ENCODE results near the gene ANKRD65.
"Not testable (repeated sequence)": the region's sequence is repeated elsewhere in the genome, so short reads cannot be mapped to it uniquely, and the experiment has no call there.

ANKRD65 gene

DNA sequence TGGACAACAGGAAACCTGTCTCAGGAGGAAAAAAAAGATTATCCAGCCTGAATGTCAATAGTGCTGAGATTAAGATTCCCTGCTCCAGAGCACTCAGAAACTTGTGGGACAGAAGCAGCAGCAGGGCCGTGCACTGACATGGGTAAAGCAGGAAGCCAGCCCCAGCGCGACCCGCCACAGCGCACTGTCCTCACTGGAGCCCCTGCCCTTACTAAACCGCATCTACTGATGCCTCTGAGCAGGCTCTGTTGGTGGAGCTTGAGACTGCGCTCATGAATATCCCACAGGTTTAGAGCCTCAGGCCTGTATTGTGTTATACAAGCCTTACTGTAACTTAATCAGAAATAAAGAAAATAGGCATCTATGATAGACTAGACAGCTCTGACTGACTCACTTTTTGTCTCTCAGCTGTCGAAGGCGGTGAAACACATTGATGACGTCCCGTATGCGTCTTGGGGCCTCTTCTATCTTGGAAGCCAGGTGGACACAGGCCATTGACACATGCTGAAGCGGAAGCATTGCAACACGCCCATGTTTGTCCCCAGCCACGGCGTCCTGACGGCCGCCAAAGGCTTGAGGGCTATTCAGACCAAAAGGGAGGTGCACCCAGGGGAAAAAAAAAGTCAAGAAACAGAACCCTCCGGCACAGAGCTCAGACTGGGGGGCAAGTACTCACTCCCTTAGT is 23.1 kb downstream of the ANKRD65 start:
- no peak for DNase-seq (ENCODE audit: low read depth in 2 of 2)

DNA sequence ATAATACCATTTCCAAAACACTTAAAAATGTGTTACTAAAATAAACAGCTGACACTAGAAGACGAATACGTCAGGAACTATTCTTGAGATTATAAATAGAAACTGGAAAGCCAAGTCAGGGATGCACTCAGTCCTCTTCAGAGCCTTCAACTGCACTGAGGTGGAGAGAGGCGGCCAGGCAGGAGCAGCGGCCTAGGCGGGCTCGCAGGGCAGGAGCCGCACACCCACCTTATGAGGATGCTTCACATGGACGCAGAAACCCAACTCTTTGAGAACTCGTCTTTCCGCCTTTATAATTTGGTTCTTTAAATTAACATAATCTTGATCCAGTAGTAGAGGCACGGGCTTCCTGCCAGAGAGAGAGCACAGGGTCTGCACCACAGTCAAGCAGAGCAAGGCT is 25.9 kb downstream of the ANKRD65 start:
- DNase-seq (ENCODE audit: low read depth in 2 of 2) = no peak

DNA sequence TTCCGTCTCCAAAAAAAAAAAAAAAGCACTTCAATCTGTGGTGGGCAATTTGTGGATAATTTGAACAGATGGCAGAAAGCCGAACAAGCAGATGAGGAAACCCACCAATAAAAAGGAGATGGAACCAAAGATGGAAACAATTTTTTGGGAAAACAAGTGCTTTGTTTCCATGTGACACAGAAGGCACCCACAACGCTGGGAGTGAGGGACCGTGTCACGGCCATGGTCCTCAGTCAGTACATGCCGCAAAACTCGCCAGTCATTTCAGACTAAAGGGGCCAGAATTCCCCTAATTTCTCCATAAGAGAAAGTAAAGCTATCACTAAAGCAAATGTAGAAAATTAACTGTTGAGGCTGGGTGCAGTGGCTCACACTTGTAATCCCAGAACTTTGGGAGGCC is 27.0 kb downstream of the ANKRD65 start:
- no peak for DNase-seq (ENCODE audit: low read depth in 2 of 2)

DNA sequence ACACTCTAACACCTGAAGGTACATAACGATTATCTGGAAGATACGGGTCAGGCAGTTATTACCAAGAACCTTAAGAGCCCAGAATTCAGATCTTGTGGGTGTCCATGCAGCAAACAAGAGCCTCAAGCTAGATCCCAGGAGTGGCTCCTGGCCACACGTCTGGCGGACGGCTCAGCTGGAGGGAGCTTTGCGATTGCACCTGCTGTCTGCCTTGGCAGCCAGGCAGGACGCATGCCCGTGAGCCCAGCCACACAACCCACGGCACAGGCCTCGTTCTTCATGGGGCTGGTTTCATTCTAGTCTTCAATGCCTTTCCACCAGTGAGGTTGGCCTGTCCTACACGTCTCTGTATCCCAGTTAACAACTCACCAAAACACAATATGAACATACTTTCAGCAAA is 27.6 kb downstream of the ANKRD65 start:
- DNase-seq (ENCODE audit: low read depth in 2 of 2) = no peak

DNA sequence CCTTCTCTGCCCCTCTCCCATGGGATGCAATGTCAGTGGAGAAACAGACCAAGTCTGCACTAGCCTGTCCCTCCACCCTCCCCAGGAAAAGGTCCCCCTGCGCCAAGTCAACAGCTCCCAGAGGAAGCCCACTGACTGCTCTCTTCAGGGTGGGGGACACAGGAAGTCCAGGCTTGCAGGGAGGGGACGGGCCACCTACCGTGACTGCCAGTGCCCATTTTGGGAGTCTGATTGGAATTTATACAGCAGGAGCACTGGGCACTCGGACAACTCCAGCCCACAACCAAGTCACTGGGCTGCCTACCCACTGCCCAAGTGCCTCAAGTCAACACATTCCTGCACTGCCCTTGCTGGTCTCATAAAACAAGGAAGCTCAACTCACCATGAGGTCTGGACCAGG is 28.1 kb downstream of the ANKRD65 start:
- DNase-seq (ENCODE audit: low read depth in 2 of 2) = no peak

DNA sequence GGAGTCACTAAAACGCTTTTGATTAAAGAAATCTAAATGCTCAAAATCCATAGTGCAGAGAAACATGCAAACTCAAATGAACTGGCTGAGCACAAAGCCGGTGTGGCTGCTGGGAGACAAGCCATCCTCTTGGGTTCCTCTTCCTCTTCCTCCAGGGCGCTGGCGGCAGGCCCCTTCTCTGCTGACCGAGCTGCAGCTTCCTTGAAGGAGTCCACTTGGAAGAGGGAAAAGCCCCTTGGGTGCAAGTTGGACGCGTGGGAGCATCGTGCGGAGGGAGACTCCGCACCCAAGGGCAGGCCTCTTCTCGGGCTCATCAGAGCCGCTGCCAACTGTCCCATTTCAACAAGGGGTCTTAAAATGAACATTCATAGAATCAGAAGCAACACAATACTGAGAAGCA is 29.9 kb downstream of the ANKRD65 start:
- no peak for DNase-seq (ENCODE audit: low read depth in 2 of 2)

- no peak for DNase-seq (ENCODE audit: low read depth in 2 of 2)
These were observed 30.4 kb downstream of the ANKRD65 start for GRCh38 chr1:1390675-1391074.

DNA sequence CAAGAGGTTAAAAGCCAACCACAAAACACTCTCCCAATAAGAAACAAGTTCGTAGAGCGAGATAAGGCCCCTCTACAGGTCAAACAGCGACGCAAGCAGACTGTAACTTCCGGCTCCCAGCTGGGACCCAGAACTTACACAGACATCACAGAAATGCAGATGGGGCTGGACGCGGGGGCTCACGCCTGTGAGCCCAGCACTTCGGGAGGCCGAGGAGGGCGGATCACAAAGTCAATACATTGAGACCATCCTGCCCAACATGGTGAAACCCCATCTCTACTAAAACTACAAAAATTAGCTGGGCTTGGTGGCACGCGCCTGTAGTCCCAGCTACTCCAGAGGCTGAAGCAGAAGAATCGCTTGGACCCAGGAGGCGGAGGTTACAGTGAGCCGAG is 33.0 kb downstream of the ANKRD65 start:
- no peak for DNase-seq (ENCODE audit: low read depth in 2 of 2)

- no peak for DNase-seq (ENCODE audit: low read depth in 2 of 2)
These were observed 33.7 kb downstream of the ANKRD65 start for GRCh38 chr1:1387098-1388077.

- DNase-seq (ENCODE audit: low read depth in 2 of 2) = no peak
These were observed 35.1 kb downstream of the ANKRD65 start for GRCh38 chr1:1385931-1386330.

GRCh38 chr1:1385339-1385738 is 35.7 kb downstream of the ANKRD65 start:
- not testable (repeated sequence) for DNase-seq (ENCODE audit: low read depth in 2 of 2)

DNA sequence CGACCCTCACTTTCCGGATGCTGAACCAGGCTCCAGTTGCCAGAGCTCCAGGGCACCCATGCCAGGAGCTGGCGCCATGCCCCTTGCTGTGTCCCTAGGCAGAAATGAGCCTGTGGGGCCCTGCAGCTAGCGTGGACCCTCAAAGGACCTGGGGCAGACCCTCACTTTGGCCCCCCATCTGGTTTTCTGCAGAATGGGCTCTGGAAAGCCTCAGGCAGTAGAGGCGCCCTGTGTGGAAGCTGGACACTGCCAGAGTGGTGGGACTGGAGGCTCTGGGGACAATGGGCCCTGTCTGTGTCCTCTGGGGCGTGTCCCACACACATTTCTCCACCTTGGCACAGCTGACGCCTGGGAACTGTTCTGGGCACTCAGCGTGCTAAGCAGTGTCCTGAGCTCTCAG is 39.8 kb downstream of the ANKRD65 start:
- no peak for DNase-seq (ENCODE audit: low read depth in 2 of 2)

GRCh38 chr1:1380860-1381259 is 40.2 kb downstream of the ANKRD65 start:
- DNase-seq (ENCODE audit: low read depth in 2 of 2) = no peak

- DNase-seq (ENCODE audit: low read depth in 2 of 2) = no peak
These were observed 43.4 kb downstream of the ANKRD65 start for GRCh38 chr1:1377540-1378205.

DNA sequence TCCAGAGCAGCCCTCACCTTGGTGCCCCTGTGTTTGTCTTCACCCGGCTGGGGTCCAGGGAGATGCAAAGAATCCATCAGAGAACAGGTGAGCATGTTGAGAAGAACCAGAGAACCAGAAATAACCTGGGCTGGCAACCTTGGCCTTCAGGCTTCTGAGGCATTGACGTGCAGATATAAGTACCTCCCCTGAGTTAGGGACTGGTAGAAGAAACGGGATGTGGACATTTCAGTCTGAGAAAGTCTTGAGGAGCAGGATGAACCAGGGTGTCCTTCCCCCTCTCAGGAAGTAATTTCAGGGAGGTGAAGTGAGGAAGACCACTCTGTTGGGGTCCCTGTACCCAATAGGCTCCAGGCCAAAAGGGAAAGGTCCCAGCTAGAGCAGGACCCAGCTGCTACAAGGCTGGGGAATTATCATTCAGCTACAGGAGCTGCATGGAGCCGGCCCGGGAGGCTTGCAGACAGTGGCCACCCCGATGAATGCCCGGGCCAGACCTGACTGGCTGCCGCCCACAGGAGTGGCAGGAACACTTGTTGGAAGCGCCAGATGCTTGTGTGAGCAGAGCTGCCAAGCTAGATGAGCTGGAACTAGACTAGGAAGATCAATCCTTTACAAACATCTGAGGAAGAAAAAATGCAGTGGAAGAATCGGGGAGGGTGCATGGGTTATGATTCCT is 44.4 kb downstream of the ANKRD65 start:
- DNase-seq (ENCODE audit: low read depth in 2 of 2) = no peak

DNA sequence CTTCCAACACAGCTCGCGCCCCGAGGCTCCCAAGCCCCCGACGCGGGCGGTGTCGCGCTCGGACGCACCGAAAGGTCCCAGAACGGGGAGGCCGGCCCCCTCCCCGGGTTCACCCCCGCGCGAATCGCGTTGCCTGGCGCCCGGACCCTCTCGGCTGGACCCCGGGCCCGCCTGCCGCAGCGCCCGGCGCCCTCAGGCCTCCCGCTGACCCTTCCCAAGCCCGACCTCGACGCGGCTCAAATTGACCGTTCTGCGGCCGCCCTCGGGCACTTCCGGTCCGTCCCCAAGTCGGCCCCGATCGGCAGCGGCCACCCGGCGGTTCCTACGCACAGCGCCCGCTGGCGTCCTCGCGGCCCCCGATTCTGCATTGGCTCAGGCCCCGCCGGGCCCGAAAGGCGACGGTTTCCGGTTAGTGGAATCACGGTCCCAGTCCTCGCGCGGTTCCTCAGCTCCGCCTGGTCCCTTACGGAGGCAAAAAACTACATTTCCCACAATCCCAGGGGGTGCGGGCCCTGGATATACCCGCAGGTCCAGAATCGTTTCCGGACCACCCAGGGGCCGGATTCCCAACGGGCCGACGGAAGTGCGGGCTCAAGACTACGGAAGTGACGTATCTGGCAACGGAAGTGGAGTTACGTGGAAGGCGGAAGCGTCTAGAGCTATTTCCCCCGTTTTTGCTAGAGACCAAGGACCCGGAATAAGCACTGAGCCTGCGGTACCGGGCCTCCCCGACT is 46.0 kb downstream of the ANKRD65 start, which contains the start of gene AURKAIP1:
Gene AURKAIP1 (minus strand): TSS at position 279 of the 734 bp plus-strand sequence. CDS start 451 bp downstream, outside the sequence.
- DNase-seq (ENCODE audit: low read depth in 2 of 2) = peak; percentile 87 to 89

DNA sequence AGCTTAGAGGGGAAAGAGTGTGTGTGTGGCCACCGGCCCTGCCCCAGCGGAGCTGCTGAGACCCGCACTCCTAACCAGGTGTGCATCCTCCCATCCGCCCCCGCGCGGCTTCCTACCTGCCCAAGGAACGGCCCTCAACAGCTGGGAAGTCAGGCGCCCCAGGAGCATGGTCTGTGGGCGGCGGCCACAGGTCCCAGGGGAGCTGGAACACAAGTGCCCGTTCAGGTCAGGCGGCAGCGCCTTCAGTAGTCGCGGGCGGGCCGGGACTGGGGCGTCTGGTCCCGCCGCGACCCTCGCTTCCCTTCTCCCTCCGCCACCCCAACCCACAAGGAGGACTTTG is 46.5 kb downstream of the ANKRD65 start:
- no peak for DNase-seq (ENCODE audit: low read depth in 2 of 2)

DNA sequence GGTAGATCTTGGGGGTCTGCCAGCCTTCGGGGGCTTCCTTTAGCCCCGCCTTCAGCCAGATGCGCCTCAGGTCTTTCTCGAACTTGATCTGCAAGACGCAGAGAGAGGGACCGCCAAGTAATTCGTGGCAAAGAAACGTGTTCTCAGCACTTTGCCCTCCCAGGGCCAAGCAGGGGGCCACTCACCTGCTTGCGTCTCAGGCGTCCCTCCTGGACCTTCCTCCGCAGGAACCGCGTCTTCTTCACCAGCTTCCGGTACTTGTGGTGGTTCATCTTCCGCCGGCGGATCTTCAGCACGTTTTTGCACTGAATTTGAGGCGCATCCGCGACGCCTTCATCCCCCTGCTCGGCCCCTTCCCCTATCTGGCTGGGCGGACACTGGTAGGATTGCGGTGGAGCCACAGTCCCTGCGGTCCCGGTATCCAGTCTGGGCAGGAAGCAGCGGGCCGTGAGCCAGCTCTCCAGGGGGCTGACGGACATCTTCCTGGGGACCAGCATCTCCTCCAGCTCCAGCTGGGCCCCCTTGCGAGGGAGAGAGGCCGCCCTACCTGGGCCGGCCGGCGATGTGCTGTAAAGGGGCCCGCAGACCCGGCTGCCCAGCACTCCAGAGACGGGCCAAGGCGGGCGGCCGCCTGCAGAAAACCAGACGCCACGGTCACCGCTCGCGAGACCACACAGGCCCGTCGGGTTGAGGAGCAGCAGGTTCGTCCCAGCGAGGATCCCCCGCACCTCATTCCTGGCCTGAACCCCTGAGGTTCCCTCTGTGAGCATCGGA is 47.1 kb downstream of the ANKRD65 start:
- no peak for DNase-seq (ENCODE audit: low read depth in 2 of 2)

- DNase-seq (ENCODE audit: low read depth in 2 of 2) = no peak
These were observed 47.8 kb downstream of the ANKRD65 start for GRCh38 chr1:1373051-1373814.
